HepG2 (cell line): Measurements from ENCODE around the gene ST14. TPM values are rescaled to one million over a fixed set of nuclear protein-coding genes. Genes with fewer than 3 reads are reported as not detected.

Source experiments
- FOSL2 ChIP-seq: sonication (generic); formaldehyde crosslinking; IDR thresholded peaks from 2 replicates; pipeline ENCODE4 v1.4.0; 2020; ENCODE audit warnings: missing genetic modification reagents
- HMG20B ChIP-seq: conservative IDR thresholded peaks from 2 replicates; pipeline ENCODE4 v1.6.1; 2016; ENCODE audit warnings: missing genetic modification reagents, missing compliant biosample characterization
- KLF9 ChIP-seq: IDR thresholded peaks from 2 replicates; pipeline ENCODE4 v1.6.1; 2016; ENCODE audit warnings: low read depth
- MBNL3 ChIP-seq: fragments of 250-450 bp; sonication (Bioruptor Pico); conservative IDR thresholded peaks from 2 replicates; pipeline ENCODE4 v1.8.0; 2022; ENCODE audit warnings: mild to moderate bottlenecking, inconsistent platforms
- SKI ChIP-seq: fragments of 450-650 bp; IDR thresholded peaks from one replicate; pipeline ENCODE4 v1.6.1; 2018; ENCODE audit warnings: mild to moderate bottlenecking; ENCODE audit not compliant: partially characterized antibody
- SMARCE1 ChIP-seq: fragments of 450-650 bp; IDR thresholded peaks from 2 replicates; pipeline ENCODE4 v1.6.1; 2017; ENCODE audit warnings: borderline replicate concordance
- ZKSCAN1 ChIP-seq: fragments of 150-350 bp; IDR thresholded peaks from 2 replicates; pipeline ENCODE4 v1.6.1; 2014; ENCODE audit warnings: low read length
- ZNF276 ChIP-seq: sonication (generic); formaldehyde crosslinking; IDR thresholded peaks from 2 replicates; pipeline ENCODE4 v1.4.0; 2020; ENCODE audit warnings: mild to moderate bottlenecking, low read depth, missing genetic modification reagents
- ZNF280B ChIP-seq: sonication (generic); formaldehyde crosslinking; IDR thresholded peaks from 2 replicates; pipeline ENCODE4 v1.5.0; 2020; ENCODE audit warnings: missing genetic modification reagents, mild to moderate bottlenecking, borderline replicate concordance
- ZNF605 ChIP-seq: sonication (generic); formaldehyde crosslinking; IDR thresholded peaks from 2 replicates; pipeline ENCODE4 v1.8.0; 2022; ENCODE audit warnings: mild to moderate bottlenecking, missing genetic modification reagents
- polyA plus RNA-seq, 8 experiments: library from polyadenylated mRNA; depleted of rRNA in 3 of 8; stranded (reverse) in 7 of 8; unstranded in 1 of 8; fragments of >200 nt; fragmentation: Illumina TruSeq in 4 of 8; extraction: Trizol in 4 of 8; gene quantifications; 2 replicates each; pipeline versions ENCODE4 v1.2.1 to v1.2.3, GENCODE V29; 2011 to 2016; ENCODE audit warnings: low read depth in 4 of 8, missing spikeins in 1 of 8, mixed read lengths in 1 of 8; ENCODE audit not compliant: insufficient read depth in 1 of 8
- total RNA-seq, 5 experiments: library from RNA; depleted of rRNA; stranded (reverse); fragments of >200 nt; fragmentation: Illumina TruSeq; extraction: Trizol; gene quantifications; 2 replicates each; pipeline ENCODE4 v1.2.3, GENCODE V29; 2016; ENCODE audit warnings: low read depth in 1 of 5
- TF ChIP-seq, protein P1 (sequence below): sonication (generic); formaldehyde crosslinking; IDR thresholded peaks from 2 replicates; pipeline ENCODE4 v1.8.1; 2022; ENCODE audit warnings: low read depth, mild to moderate bottlenecking, missing genetic modification reagents
- TF ChIP-seq, protein P2 (sequence below): IDR thresholded peaks from 2 replicates; pipeline ENCODE4 v1.6.1; 2016; ENCODE audit warnings: missing biosample characterization, missing genetic modification reagents, low read depth
- TF ChIP-seq, protein P3 (sequence below), 2 experiments: sonication (generic) in 1 of 2; formaldehyde crosslinking in 1 of 2; IDR thresholded peaks; 2 replicates each; pipeline versions ENCODE4 v1.4.0 to v1.6.1; 2016 to 2020; ENCODE audit warnings: borderline replicate concordance in 1 of 2, low read depth in 1 of 2, mild to moderate bottlenecking in 1 of 2, missing genetic modification reagents in 1 of 2

ST14 gene
- total and polyA plus RNA-seq, 2 of the 13 experiments (the other 11 are each of a cell fraction or from before 2014, with no cell fraction given) = 0.88 to 1.4 TPM

- TF ChIP-seq HMG20B (CRISPR knock-in tag) = no peak
- TF ChIP-seq, protein P1, sequence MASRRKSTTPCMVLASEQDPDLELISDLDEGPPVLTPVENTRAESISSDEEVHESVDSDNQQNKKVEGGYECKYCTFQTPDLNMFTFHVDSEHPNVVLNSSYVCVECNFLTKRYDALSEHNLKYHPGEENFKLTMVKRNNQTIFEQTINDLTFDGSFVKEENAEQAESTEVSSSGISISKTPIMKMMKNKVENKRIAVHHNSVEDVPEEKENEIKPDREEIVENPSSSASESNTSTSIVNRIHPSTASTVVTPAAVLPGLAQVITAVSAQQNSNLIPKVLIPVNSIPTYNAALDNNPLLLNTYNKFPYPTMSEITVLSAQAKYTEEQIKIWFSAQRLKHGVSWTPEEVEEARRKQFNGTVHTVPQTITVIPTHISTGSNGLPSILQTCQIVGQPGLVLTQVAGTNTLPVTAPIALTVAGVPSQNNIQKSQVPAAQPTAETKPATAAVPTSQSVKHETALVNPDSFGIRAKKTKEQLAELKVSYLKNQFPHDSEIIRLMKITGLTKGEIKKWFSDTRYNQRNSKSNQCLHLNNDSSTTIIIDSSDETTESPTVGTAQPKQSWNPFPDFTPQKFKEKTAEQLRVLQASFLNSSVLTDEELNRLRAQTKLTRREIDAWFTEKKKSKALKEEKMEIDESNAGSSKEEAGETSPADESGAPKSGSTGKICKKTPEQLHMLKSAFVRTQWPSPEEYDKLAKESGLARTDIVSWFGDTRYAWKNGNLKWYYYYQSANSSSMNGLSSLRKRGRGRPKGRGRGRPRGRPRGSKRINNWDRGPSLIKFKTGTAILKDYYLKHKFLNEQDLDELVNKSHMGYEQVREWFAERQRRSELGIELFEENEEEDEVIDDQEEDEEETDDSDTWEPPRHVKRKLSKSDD (CRISPR knock-in tag) = no peak
- TF ChIP-seq, protein P2, sequence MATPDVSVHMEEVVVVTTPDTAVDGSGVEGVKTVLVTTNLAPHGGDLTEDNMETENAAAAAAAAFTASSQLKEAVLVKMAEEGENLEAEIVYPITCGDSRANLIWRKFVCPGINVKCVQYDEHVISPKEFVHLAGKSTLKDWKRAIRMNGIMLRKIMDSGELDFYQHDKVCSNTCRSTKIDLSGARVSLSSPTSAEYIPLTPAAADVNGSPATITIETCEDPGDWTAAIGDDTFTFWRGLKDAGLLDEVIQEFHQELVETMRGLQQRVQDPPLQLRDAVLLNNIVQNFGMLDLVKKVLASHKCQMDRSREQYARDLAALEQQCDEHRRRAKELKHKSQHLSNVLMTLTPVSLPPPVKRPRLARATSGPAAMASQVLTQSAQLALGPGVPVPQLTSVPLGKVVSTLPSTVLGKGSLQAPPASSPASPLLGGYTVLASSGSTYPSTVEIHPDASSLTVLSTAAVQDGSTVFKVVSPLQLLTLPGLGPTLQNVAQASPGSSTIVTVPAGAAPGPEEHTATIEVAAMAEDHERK (CRISPR knock-in tag) = no peak
- TF ChIP-seq, protein P3, sequence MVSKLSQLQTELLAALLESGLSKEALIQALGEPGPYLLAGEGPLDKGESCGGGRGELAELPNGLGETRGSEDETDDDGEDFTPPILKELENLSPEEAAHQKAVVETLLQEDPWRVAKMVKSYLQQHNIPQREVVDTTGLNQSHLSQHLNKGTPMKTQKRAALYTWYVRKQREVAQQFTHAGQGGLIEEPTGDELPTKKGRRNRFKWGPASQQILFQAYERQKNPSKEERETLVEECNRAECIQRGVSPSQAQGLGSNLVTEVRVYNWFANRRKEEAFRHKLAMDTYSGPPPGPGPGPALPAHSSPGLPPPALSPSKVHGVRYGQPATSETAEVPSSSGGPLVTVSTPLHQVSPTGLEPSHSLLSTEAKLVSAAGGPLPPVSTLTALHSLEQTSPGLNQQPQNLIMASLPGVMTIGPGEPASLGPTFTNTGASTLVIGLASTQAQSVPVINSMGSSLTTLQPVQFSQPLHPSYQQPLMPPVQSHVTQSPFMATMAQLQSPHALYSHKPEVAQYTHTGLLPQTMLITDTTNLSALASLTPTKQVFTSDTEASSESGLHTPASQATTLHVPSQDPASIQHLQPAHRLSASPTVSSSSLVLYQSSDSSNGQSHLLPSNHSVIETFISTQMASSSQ (IDR thresholded peaks at IDR 0.05; ENCODE audit: low read depth) = no peak
- TF ChIP-seq, protein P3 (CRISPR knock-in tag; IDR thresholded peaks at IDR 0.05; ENCODE audit: borderline replicate concordance) = no peak
- no peak for TF ChIP-seq KLF9 (CRISPR knock-in tag)
- no peak for TF ChIP-seq MBNL3 (CRISPR knock-in tag)
- no peak for TF ChIP-seq SKI
- TF ChIP-seq ZNF280B (CRISPR knock-in tag) = no peak
- 0 out of 2 replicates have a peak, but pooled peaks have one; percentile 30 for TF ChIP-seq ZKSCAN1
- TF ChIP-seq SMARCE1 = no peak
- no peak for TF ChIP-seq ZNF605 (CRISPR knock-in tag)
- TF ChIP-seq ZNF276 (CRISPR knock-in tag) = no peak
- TF ChIP-seq FOSL2 (CRISPR knock-in tag) = no peak
These were observed 53.8 kb downstream of the ST14 start (continued) for GRCh38 chr11:130213143-130213978.
